SU-DHL-6 (cell line): ENCODE data around the gene TBC1D19.
"Not testable (repeated sequence)": the region's sequence is repeated elsewhere in the genome, so short reads cannot be mapped to it uniquely, and the experiment has no call there.

Experiments
- H2AFZ ChIP-seq: fragments of 200-600 bp; sonication (generic); 2 replicates; pipeline ENCODE4 v1.6.1; 2014; ENCODE audit warnings: low read depth, mild to moderate bottlenecking, moderate library complexity, mixed read lengths, antibody characterized with exemption, low read length; ENCODE audit not compliant: severe bottlenecking
- H3F3A ChIP-seq: fragments of 200-600 bp; shearing (Covaris generic); 2 replicates; pipeline ENCODE4 v1.6.0; 2016; ENCODE audit warnings: antibody characterized with exemption, mild to moderate bottlenecking; ENCODE audit not compliant: insufficient read depth
- H3K27ac ChIP-seq: fragments of 200-600 bp; sonication (generic); 2 replicates; pipeline ENCODE4 v1.5.1; 2016; ENCODE audit warnings: low read depth, mild to moderate bottlenecking, low read length, moderate library complexity, mixed read lengths
- H3K27me3 ChIP-seq: fragments of 200-600 bp; sonication (generic), shearing (Covaris generic); 2 replicates; pipeline ENCODE4 v1.6.0; 2014; ENCODE audit warnings: mild to moderate bottlenecking, low read length
- H3K36me3 ChIP-seq: fragments of 200-600 bp; sonication (generic); 2 replicates; pipeline ENCODE4 v1.6.1; 2014; ENCODE audit warnings: mild to moderate bottlenecking, low read length, mixed read lengths
- H3K4me2 ChIP-seq: fragments of 300-600, 200-600 bp; shearing (Covaris generic), sonication (generic); 2 replicates; pipeline ENCODE4 v1.6.0; 2014; ENCODE audit warnings: low read length, low read depth, mild to moderate bottlenecking; ENCODE audit not compliant: poor library complexity, severe bottlenecking
- H3K4me3 ChIP-seq: fragments of 200-600 bp; sonication (generic); 2 replicates; pipeline ENCODE4 v1.5.1; 2014; ENCODE audit warnings: antibody characterized with exemption, low read length, mild to moderate bottlenecking, mixed read lengths; ENCODE audit not compliant: insufficient read depth, poor library complexity, severe bottlenecking
- H3K79me2 ChIP-seq: fragments of 200-600 bp; sonication (generic); 2 replicates; pipeline ENCODE4 v1.6.1; 2014; ENCODE audit warnings: mild to moderate bottlenecking, low read length, moderate library complexity; ENCODE audit not compliant: insufficient read depth
- H3K9ac ChIP-seq: fragments of 200-600 bp; sonication (generic); 2 replicates; pipeline ENCODE4 v1.7.0; 2014; ENCODE audit warnings: mild to moderate bottlenecking, low read length
- H3K9me2 ChIP-seq: fragments of 200-600 bp; sonication (generic); replicated peaks from 2 replicates; pipeline ENCODE4 v1.6.1; 2014; ENCODE audit warnings: low read length; ENCODE audit not compliant: insufficient read depth
- H3K9me3 ChIP-seq: fragments of 200-600 bp; sonication (generic); 2 replicates; pipeline ENCODE4 v1.6.1; 2014; ENCODE audit warnings: low read length, mixed read lengths; ENCODE audit not compliant: insufficient read depth
- H4K20me1 ChIP-seq: fragments of 200-600 bp; sonication (generic); 2 replicates; pipeline ENCODE4 v1.6.1; 2014; ENCODE audit warnings: low read depth, mild to moderate bottlenecking, antibody characterized with exemption, low read length, moderate library complexity, mixed read lengths
- CTCF ChIP-seq: fragments of 200-600 bp; sonication (generic); IDR thresholded peaks from one replicate; pipeline ENCODE4 v1.5.1; 2017; ENCODE audit warnings: antibody characterized with exemption, mild to moderate bottlenecking, low read length, moderate library complexity; ENCODE audit not compliant: insufficient read depth, poor library complexity, severe bottlenecking
- EZH2phosphoT487 ChIP-seq: fragments of 200-600 bp; sonication (generic), shearing (Covaris generic); conservative IDR thresholded peaks from 2 replicates; pipeline ENCODE4 v1.6.1; 2018; ENCODE audit warnings: mild to moderate bottlenecking, antibody characterized with exemption, low read length, moderate library complexity, mixed read lengths

The TBC1D19 gene

GRCh38 chr4:26632916-26633315, 49.0 kb downstream of the TBC1D19 start:
- Histone ChIP-seq H3K4me3 (no peak overlapping the region), H2AFZ (no peak overlapping the region), H3K9ac (no peak overlapping the region), H3K27me3 (no peaks in the 10 kb centered on the region), H3K27ac (no peak overlapping the region), H3K36me3 (no peaks in the 10 kb centered on the region), H3K9me3 (no peaks in the 10 kb centered on the region), H3K9me2 (no peaks in the 10 kb centered on the region), H3K4me2 (no peak overlapping the region), H4K20me1 (no peaks in the 10 kb centered on the region), H3F3A (no peaks in the 10 kb centered on the region), H3K79me2 (no peaks in the 10 kb centered on the region)
- TF ChIP-seq EZH2phosphoT487 (no peak), CTCF (no peak)

- TF ChIP-seq CTCF (no peak), EZH2phosphoT487 (no peak)
- Histone ChIP-seq H4K20me1 (no peaks in the 10 kb centered on the region), H3K9me2 (no peaks in the 10 kb centered on the region), H3K36me3 (no peaks in the 10 kb centered on the region), H3K79me2 (no peaks in the 10 kb centered on the region), H3K4me3 (no peak overlapping the region), H3K9me3 (no peaks in the 10 kb centered on the region), H3K27ac (no peak overlapping the region), H3K27me3 (no peaks in the 10 kb centered on the region), H3K9ac (no peak overlapping the region), H2AFZ (no peak overlapping the region), H3K4me2 (no peak overlapping the region), H3F3A (no peaks in the 10 kb centered on the region)
Measured at GRCh38 chr4:26634237-26634636, 50.4 kb downstream of the TBC1D19 start.

- H3K27ac ChIP-seq, result no peak overlapping the region
- no peaks in the 10 kb centered on the region for H3K9me3 ChIP-seq
- no peak overlapping the region for H3K4me2 ChIP-seq
- no peaks in the 10 kb centered on the region for H4K20me1 ChIP-seq
- H3K36me3 ChIP-seq, result no peaks in the 10 kb centered on the region
- no peak overlapping the region for H3K9ac ChIP-seq
- no peaks in the 10 kb centered on the region for H3K27me3 ChIP-seq
- H3K4me3 ChIP-seq, result no peak overlapping the region
- no peaks in the 10 kb centered on the region for H3K79me2 ChIP-seq
- no peak overlapping the region for H2AFZ ChIP-seq
- H3F3A ChIP-seq, result no peaks in the 10 kb centered on the region
- no peaks in the 10 kb centered on the region for H3K9me2 ChIP-seq
- TF ChIP-seq EZH2phosphoT487 (no peak), CTCF (no peak)
Measured at GRCh38 chr4:26636458-26636857, 52.6 kb downstream of the TBC1D19 start.

GRCh38 chr4:26640639-26641038, 56.8 kb downstream of the TBC1D19 start:
- not testable (repeated sequence) for H3K9me2 ChIP-seq, H3K9me3 ChIP-seq, H3K79me2 ChIP-seq, H3K4me2 ChIP-seq, H3K27me3 ChIP-seq, H4K20me1 ChIP-seq, H3K27ac ChIP-seq, H3K4me3 ChIP-seq, H2AFZ ChIP-seq, H3K36me3 ChIP-seq, H3F3A ChIP-seq, H3K9ac ChIP-seq
